Middle frontal gyrus (tissue), 1 donor: ENCODE measurements around the gene FBXL12.
"Not testable (repeated sequence)": the region's sequence is repeated elsewhere in the genome, so short reads cannot be mapped to it uniquely, and the experiment has no call there.

Source experiments
- DNase-seq: peaks from one replicate; pipeline ENCODE4 v3.0.0-alpha.2; 2015; ENCODE audit warnings: low spot score; ENCODE audit errors: extremely low spot score

Gene FBXL12

DNA sequence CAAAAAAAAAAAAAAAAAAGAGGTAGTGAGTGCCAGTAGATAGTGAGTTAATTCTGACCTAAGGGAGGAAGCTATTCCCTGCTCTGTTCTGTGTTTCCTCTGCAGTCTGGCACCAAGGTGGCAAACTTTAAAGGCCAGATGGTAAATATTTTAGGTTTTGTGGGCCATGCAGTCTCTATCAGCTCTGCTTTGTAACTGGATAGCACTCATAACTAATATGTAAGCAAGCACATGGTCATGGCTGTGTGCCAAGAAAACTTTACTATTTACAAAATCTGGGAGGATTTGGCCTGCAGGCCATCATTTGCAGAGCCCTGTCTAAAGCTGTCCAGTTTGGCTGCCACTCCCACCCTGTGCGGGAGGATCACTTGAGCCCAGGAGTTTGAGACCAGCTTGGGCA is 20.5 kb upstream of the FBXL12 start:
- DNase-seq: no peak

DNA sequence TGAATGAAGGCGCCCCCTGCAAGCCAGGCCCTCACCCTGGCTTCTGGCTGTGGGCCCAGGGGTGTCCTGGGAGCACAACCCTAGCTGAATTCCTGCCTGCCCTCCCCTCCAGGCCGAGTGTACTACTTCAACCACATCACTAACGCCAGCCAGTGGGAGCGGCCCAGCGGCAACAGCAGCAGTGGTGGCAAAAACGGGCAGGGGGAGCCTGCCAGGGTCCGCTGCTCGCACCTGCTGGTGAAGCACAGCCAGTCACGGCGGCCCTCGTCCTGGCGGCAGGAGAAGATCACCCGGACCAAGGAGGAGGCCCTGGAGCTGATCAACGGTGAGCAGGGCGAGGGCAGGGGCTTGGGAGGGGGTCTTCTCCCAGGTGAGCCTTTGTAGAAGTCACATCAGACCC is 19.4 kb upstream of the FBXL12 start:
- DNase-seq: no peak

DNA sequence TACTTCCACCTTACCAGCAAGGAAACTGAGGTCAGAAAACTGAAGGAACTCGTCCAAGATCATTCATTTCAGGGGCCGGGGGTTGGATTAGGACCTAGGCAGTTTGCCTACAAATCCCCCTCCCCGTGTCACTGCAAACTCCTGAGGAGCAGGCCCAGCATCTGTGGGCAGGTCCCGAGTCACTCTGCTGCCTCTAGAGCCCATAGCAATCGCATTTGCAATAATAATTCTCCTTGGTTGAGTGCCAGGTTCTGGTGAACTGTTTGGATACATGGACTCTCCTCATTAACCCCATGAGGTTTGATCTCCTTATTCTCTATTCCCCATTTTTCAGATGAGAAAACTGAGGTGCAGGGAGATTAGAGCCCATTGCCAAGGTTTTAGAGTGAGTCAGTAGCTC is 17.1 kb upstream of the FBXL12 start:
- DNase-seq: no peak

DNA sequence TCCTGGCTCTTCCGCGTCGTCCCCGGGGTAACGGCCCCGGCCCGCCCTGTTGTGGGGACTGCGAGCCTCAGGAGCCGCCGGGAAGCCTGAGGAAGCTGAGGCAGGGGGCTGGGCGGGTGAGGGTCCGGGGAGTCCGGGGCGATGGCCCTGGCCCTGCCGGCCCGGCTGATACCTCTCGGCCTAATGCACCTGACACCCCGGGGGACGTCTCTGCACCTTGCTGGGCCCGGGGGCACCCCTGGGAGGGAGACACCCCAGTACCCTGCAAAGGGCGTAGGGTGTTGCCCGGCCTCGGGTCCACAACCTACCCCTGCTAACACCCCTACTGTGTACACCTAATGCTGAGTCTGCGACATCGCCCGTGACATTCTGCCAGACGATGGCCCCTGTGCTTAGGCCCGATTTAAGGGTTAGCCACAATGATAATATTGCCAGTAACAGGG is 16.6 kb upstream of the FBXL12 start:
- DNase-seq: no peak

DNA sequence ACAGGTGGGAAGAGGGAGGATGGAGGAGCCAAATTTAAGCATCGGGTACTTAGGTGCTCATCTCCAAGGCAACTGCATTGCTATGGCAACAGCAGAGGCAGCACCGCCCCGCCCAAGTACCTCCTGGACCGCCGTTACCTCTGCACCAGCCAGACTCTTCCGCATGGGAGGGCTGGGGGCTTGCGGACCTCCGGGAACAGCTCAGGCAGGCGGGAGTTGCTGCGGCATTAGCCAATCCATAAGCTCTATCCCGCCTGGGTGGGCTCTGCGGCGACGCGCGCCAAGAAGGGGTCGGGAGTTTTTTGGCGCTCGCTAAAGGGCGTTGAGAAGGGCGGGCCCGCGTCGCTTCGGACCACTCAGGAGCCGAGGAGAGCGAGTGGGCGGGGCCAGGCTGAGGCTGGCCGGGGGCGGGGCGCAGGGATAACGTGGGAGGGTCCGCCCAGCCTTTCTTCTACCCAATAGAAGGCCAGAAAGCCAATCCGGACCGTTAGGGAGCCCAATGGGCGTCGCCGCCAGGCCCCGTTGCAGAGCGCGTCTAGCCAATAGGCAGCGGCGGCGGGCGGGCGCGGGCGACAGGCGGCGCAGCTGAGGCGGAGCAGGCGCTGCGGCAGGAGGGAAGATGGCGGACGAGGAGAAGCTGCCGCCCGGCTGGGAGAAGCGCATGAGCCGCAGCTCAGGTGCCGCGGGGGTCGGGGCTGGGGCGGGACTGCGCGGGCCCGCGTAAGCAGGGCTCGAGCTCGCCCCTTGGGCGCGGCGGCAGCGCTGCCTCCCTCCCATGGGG is 16.0 kb upstream of the FBXL12 start, which contains the start of gene PIN1:
Gene PIN1, plus strand, starts transcription at position 593 of the 781 bp plus-strand sequence. Its CDS starts 27 bp downstream, at position 620.
- peak; percentile 96 for DNase-seq

DNA sequence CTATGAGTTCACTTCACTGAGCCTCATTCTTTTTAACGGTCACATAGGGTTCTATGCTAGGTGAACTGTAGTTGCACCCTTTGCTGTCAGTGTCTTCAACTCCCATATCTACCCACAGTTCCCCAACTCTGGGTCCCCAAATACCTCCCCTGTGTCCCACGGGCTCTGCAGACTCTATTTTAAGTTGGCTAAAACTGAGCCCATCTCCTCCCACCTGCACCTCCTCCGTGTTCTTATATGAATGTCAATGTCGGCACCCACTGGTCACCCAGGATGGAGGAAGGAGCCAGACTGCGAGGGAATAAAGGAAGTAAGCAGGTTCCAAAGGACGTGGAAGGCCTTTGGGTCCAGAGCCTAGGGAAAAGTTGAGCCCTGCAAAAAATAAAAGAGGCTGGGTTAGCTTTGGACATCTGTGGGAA is 15.4 kb upstream of the FBXL12 start:
- no peak for DNase-seq

DNA sequence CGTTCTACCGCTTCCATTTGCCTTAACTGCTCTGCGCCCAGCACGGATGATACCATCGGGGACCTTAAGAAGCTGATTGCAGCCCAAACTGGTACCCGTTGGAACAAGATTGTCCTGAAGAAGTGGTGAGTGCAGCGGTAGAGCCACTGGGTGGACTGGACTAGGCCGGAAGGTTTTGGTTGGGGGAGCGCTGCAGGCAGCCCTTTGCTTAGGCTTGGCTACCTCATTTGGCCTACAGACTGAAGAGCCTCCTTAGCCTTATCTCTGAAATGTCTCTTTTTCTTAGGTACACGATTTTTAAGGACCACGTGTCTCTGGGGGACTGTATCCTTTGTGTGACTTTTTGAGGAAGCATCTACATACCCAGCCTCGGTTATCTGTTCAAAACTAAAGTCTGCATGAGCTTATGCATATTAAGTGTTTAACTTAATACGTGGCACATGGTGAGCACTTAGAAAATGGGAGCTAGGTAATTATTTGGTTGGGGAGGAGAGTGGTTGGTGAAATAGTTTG is 9.7 kb upstream of the FBXL12 start:
- no peak for DNase-seq

DNA sequence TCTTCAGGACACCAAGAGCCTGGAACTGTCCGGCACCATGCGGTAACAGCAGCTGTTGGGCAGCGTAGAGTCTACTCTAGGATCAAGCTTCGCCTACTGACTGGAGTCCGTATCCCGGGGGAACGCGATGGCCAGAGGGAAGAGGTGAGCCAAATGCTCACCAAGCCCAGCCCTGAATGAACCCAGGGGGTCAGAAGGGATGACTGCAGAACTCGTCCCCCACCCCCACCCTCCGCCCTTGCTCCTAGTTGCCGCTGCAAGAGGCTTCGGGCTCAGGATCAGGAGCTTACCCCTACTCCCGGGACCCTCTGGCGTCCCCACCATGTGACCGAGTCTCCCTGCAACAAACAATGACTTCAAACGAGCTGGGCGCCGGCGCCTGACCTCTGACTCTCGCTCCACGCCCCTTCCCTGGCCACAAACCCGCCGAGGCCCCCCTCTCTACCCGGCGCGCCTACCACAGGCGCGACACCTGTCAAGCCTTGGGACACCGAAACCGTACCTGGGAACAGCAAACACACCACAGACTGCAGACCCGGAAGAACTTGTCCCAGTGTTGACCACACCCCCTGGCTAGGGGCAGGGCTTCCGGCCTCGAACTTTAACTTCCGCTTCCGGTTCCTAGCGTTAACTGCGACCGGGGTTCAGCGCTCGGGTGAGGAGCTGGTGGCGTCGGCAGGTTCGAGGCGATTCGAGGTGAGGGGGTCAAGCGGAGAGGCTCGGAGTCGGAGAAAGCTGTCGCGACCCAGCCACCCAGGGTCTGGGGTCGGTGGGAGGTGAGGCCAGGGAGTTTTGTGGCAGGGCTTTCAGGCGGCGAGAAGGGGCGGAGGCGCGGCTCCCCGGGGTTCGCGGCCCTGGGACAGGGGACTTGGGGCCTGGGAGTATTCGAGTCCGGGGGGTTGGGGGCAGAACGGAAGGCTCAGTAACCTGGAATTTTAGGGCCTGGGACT is 8.7 kb upstream of the FBXL12 start, which contains the start of gene UBL5:
Gene UBL5, plus strand, starts transcription at position 630 of the 950 bp plus-strand sequence. CDS start 420 bp downstream, outside the sequence.
- peak; percentile 90 for DNase-seq

DNA sequence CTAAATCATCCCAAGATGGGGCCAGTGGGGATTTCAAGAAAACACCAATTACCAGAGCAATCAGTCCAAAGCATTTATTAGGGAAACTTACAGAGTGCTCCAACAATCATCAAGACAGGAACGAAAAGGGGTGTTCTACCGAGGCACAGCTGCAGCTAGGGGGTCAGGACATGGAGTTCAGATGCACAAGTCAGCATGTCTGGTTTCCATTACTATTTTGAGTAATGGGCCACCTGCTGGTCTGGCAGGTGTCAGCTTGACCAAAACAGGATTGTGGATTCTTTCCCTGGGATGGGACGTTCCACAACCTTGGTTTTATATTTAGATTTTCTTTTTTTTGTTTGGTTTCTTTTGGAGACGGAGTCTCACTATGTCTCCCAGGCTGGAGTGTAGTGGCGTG is 4.9 kb upstream of the FBXL12 start:
- DNase-seq: no peak

DNA sequence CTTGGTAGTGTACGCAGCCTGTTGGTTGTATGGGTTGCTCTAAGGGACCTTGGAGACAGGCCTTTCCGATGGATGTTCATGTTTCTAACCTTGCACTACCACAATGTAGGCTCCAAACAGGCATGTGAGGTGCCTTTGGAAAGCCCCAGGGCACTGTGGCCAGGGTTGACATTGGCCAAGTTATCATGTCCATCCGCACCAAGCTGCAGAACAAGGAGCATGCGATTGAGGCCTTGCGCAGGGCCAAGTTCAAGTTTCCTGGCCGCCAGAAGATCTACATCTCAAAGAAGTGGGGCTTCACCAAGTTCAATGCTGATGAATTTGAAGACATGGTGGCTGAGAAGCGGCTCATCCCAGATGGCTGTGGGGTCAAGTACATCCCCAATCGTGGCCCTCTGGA is 1.2 kb upstream of the FBXL12 start:
- DNase-seq: not testable (repeated sequence)

DNA sequence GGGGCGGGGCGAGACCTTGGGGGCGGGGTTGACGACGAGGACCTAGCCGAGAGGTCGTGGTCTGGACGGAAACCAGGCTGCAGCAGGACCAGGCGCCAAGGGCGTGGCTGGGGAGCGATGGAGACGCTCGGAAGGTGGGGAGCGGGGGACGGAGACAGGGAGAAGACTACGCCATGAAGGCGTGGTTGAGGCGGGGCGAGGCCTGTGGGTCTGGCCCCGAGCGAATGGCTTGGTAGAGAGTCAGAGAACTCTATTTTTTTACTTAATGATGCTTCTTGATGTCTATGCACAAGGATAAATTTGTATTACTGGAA is 674 bp upstream of the FBXL12 start:
- DNase-seq: no peak

DNA sequence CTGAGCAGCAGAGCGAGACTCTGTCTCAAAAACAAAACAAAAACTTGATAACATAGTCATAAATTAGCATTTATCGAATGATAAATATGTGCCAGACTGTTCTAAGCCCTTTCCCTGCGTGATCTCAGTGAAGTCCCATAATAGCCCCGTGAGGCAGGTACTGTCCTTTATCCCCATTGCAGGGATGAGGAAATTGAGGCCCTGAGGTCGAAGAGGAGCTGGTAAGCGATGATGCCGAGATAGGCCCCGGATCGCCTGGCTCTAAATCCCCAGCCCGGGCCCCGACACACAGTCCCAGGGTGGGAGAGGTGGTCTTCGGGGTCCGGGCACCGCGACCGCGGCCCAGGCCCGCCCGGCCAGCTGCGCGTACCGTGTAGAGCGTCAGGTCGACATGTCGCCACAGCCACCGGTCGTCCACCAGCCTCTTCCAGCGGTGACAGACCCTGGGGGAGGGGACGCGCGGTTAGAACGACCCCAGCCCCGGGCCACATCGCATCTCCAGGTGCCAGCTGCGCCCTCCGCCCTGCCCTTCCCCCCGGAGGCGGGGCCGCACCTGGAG is 625 bp downstream of the FBXL12 start:
- no peak for DNase-seq

DNA sequence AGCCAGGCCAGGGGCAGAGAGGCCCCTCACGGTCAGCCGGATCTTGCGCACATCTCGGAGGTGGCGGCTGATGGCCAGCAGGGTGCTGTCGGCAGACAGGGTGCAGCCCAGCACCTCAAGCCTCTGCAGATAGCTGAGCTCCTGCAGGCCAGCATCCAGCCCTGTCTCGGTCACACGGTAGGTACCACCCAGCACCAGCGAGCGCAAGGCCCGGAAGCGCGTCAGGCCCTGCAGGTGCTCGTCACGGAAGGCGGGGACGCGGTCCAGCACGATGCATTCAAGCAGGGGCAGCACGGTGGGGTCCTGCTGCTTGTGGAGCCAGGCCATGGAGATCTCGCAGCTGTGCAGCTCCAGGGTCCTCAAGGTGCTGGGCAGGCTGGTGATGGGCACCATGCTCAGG is 7.7 kb downstream of the FBXL12 start:
- DNase-seq: no peak

DNA sequence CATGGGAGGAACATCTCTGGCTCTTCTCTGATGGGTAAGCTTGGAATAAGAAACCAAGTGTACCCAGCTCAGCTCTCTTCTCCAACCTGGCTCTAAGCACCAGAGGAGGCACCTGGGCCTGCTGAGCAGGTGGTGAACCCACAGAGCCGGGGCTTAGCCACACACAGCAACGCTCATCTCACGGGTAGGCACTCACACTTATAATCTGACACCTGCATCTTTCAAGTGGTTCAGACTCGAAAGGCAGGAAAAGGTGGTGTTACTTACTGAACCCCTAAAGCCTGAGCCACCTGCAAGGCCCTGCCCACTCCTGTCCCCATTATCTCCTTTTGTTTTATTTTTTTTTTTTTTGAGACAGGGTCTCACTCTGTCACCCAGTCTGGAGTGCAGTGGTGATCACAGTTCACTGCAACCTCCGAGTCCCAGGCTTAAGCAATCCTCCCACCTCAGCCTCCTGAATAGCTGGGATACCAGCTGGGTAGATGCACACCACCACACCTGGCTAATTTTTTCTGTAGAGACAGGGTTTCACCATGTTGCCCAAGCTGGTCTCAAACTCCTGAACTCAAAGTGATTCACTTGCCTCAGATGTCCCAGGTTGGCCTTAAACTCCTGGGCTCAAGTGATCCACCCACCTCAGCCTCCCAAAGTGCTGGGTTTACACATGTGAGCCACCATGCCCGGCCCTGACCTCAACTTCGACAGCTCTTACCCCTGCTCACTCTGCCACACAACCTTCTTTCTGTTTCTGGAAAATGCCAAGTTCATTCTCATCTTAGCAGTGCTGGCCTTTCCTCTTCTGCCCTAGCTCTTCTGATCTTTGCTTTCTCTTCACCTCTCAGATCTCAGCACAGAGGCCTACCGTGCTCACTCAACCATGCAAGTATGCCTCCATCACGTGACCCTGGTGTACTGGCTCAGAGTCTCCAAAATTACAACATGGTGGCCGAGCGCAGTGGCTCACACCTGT is 9.7 kb downstream of the FBXL12 start:
- DNase-seq: no peak

DNA sequence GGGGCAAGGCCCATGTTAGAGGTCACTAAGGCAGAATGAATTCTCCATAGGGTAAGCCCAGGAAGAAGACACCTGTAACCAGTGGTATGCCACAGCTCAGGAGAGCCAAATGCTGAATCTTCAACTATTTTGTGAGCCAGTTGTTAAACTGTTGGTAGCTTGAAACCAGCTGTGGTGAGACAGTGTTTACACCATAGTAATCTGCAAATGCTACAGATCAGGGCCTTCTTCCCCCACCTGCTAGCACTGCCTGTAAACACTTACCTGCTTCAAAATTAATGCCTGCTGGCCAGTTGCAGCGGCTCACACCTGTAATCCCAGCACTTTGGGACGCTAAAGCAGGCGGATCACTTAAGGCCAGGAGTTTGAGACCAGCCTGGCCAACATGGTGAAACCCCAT is 12.1 kb downstream of the FBXL12 start:
- DNase-seq: no peak

DNA sequence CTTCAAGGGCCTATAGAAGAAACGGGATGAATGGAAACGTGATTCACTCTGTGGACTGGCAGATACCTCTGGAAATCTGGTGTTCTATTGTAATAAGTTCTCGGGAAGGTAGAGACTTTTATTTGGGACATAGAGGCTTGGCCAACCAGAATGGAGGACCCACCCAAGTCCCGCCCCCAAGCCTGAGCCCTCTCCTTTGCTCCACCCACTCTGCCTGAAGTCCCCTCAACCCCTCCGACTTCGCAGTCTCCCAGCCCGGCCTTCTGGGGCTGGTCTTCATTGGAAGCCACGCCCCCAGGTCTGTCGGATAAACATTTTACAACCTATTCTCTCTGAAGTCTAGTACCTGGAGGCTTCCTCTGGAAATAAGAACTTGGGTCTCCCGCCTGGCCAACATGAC is 16.9 kb downstream of the FBXL12 start:
- DNase-seq: no peak

DNA sequence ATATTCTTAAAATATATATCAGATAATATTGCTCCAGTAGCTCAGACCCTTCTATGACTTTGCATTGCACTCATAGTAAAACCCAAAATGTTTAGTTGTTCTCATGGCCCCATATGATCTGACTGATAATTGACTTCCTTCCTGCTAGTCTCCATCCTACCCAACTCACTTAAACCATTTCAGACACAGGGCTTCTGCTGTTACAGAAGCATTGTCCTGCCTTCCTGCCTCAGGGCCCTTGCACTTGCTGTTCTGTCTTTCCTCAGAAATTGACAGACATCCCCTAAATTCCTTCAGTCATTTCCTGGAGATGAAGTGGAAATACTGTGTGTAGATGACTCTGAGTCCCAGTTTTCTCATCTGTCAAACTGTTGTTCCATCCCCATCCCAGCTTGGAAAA is 19.7 kb downstream of the FBXL12 start:
- no peak for DNase-seq

DNA sequence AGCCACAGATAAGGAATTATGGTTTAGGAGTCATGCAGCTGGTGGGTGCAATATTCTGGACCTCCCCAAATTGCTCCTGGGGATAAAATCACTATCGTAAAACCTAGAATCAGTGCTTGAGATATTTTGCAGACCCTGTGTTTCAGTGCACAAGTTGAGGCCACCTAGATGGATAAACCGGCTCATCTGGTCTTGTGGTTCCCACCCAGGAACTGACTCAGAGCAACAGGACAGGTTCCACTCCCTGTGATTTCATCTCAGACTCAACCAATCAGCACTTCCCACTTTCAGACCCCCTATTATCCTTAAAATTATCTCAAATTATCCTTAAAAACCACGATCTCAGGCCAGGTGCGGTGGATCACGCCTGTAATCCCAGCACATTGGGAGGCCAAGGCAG is 21.0 kb downstream of the FBXL12 start:
- DNase-seq: no peak

DNA sequence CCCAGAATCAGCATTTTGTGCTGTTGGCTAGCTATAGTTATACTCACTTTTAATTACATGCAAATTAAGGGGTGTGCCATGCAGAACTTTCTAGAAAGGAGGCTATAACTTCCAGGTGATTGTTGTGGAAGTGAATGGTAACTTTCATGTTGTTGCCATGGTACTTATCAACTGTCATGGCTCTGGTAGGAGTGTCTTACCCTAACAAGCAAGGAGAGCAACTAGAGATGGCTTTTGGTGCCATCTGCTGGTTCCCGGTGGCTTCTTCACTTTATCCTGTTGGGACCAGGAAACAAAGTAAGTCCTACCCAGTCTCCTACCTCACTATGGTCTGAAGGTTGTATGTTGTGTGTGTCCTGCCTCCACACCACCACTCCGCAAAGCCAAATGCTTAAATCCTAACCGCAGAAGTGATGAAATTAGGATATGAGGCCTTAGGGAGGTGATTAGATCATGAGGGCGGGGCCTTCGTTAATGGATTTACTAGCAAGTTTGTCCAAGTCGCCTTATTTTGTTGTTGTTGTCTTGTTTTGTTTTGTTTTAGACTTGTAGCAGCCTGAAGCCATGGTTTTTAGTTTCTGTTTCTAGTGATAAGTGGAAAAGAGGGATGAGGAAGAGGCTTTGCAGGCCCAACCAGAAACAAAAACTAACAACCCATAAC is 22.6 kb downstream of the FBXL12 start:
- DNase-seq: peak; percentile 81

DNA sequence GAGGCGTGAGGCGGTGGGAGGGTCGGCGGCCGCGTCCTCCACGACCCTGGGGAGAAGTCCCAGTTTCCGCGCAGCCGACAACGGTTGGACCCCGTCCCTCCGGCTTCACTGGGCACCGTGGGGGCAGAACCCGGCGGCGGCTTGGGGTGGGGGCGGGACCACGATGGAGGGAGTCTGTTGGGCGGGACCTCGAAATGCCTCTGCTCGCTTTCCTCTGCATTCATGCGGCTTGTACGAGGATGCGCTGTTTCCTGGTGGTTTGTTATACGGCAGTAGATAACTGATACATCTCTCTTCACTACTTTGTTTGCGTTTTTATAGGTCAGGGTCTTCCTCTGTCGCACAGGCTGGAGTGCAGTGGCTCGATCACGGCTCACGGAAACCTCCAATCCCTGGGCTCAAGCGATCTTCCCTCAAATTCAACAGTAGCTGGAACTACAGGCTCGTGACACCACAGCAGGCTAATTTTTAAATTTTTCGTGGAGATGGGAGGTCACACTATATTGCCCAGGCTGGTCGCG is 25.7 kb downstream of the FBXL12 start:
- DNase-seq: no peak
